GM10847 (cell line): ENCODE results near the gene YY2.

ENCODE experiments used
- POLR2A ChIP-seq: IDR thresholded peaks from 2 replicates; pipeline ENCODE4 v1.6.1; 2011; ENCODE audit not compliant: insufficient read length; ENCODE audit errors: extremely low read depth

YY2 gene

DNA sequence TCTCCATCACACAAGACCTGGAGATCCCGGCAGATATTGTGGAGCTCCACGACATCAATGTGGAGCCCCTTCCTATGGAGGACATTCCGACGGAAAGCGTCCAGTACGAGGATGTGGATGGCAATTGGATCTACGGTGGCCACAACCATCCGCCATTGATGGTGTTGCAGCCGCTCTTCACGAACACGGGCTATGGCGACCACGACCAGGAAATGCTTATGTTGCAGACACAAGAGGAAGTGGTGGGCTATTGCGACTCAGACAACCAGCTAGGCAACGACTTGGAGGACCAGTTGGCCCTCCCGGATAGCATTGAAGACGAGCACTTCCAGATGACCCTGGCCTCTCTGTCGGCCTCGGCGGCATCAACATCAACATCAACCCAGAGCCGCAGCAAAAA is 717 bp downstream of the YY2 start:
- no peak for TF ChIP-seq POLR2A

DNA sequence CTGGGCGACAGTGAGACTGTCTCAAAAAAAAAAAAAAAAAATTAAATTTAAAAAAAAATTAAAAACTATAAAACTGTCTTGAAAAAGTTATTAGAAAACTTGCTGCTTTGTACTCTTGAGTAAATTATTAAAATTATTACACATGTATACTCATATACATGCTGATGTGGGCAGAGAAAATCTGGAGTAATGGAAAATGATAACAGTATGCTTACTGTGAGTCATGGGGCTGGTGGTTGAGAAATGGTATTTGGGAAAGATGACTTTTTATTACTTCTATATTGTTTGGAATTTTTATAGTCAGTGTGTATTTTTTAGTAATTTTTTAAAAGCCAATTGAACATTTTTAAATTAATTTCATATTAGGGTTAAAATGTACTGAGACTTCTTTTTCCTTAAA is 7.5 kb downstream of the YY2 start:
- no peak for TF ChIP-seq POLR2A

DNA sequence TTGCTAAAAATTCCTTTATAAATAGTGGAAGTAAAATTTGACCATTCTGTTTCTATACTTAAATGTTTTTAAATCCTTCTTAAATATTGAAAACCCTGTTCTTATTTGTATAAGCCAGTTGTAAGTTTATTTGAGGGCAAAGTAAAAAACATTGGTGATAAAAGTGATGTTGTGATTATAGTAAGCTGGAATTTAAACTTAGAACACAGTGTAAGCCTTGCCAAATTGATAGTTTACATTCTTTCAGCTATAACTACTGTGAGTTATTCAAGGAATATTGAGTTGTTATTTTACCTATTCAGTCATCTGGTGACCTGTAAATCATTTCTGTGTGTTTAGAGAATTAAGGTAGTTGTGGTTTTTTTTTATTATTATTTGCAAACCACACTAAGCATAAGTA is 9.6 kb downstream of the YY2 start:
- no peak for TF ChIP-seq POLR2A

- no peak for TF ChIP-seq POLR2A
Measured at GRCh38 chrX:21870494-21870893, 14.7 kb downstream of the YY2 start.

DNA sequence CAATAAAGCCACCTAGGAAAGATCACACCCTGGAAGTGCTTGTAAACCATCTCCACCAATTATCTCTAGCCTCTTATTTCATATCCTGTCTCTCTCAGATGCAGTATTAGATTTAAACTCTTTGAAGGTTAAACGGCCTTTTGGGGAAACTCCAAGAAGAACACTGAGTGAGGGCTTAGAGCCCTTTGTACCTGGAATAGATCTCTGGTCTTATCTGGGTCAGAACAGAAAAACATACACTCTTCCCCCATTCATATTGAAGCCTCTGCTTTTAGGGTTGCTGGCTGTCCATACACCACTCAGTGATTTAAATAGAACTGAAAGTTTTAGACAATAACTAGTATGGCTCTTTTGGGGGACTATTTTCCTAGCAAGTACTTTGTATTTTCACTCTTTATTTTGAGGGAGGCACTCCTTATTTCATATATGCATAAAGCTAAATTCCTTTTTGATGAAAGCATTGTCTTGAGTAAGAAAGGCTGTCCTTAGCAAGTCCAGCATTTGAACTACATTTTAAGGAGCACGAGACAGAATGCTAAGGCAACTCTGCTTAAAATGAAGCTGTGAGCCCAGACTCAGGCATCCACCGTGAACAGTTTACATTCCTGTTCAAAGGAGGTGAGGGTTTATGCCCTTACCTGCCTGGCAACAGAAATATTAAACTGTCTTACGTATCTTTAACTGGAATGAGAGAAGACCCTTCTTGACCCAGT is 17.4 kb downstream of the YY2 start:
- no peak for TF ChIP-seq POLR2A

- no peak for TF ChIP-seq POLR2A
Measured at GRCh38 chrX:21875013-21875412, 19.2 kb downstream of the YY2 start.

DNA sequence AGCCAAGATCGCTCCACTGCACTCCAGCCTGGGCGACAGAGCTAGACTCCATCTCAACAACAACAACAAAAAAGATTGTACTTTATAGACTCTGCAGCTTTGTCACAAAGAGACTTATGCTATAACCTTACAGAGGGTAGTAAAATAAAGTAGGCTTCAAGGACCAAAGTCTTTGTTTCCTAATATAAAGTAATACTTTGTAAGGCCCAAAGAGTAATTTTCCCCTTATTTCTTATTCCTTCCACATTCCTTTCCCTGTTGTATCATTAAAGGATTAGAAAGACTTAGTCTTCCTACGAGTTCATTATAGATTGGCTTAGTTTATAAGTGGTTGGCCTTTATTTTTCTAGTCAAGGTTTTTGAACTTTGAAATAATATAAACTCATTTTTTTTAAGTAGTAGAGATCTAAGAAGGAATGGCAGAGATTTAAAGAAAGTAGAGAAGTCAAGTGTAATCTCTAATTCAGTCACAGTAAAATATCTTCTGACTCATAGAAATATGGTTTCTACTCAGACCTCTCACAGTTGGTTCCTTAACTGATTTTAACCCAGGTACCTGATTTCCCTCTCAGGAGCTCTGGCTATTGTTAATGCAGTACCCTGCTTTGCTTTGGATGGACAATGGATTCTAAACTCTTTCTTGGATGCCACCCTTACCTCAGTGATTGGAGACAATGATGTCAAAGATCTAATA is 26.2 kb downstream of the YY2 start:
- no peak for TF ChIP-seq POLR2A

DNA sequence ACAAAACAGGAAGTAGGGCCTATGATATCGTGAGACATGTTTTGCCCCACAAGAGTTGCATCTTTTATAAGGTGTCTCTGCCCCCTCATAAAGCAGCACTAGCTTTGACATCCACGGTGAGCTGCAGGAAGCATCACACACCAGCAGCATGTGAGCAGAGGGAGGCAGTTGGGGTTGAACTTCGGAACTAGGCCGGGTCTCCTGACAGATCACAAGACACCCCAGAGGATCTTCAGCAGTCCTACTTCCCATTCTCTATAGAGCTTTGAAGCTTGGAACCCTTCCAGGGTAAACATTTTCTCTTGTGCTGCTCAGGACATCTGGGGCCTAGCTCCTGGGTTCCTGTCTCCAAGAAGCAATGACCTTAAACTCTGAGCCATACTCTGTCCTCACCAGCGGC is 27.5 kb downstream of the YY2 start:
- TF ChIP-seq POLR2A: no peak

GRCh38 chrX:21885568-21885967 is 29.8 kb downstream of the YY2 start:
- no peak for TF ChIP-seq POLR2A

DNA sequence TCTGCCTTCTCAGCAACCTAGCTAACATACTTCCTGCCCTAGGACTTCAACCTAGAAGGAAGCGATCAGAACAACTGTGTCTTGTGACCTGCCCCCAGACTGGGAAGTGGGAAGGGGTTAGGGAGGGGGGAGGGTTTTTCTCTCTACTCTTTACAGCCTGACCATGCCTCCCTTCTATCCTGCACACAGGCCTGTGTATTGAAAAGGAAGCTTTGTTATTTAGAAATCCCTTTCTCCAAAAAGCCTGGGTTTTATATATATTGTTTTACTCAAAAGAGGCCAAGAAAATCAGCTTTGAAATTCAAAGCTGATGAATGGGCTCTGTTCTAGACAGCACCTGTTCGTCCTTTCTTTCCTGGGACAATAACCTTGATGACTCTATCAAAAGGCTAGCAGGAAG is 49.5 kb downstream of the YY2 start:
- no peak for TF ChIP-seq POLR2A

- TF ChIP-seq POLR2A: no peak
Measured at GRCh38 chrX:21905953-21906352, 50.2 kb downstream of the YY2 start.

DNA sequence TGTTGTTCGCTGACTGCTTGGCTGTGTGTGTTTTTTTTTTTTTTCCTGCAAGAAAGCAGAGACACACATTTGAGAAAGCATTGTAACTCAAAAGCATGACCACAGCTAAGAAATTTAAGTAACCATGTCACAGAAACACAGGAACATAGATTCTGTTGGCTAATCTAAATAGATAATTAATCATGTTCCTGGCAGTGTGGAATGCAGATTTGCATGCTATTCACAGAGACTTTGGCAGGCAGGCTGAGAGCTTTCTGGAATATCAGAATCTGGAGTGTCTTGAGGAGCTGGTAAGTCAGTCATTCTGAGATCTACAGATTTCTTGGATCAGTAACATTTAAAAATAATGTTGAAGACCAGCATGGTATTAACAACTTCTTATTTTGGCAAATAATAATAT is 51.5 kb downstream of the YY2 start:
- no peak for TF ChIP-seq POLR2A
